Stimulated activated CD4-positive, alpha-beta T cell treated with anti-CD3 and anti-CD28 coated beads, Interleukin-15, amount 100 ng/mL, for 24 hours (primary cell): ENCODE measurements around the gene CD9.
A peak's percentile ranks its signal among the peaks of the same experiment; 100 is the strongest.
"Not testable (repeated sequence)": the region's sequence is repeated elsewhere in the genome, so short reads cannot be mapped to it uniquely, and the experiment has no call there.

Source experiments
- DNase-seq: peaks from one replicate; pipeline ENCODE4 v3.0.0-alpha.2; 2020

Gene CD9

GRCh38 chr12:6199531-6200255 is 507 bp upstream of the CD9 start:
- DNase-seq, result no peak

- DNase-seq, result no peak
These were observed 1.0 kb downstream of the CD9 start for GRCh38 chr12:6201213-6201608.

- no peak for DNase-seq
These were observed 1.6 kb downstream of the CD9 start for GRCh38 chr12:6201826-6202225.

GRCh38 chr12:6202304-6202703 is 2.1 kb downstream of the CD9 start:
- DNase-seq, result no peak

- no peak for DNase-seq
These were observed 2.6 kb downstream of the CD9 start for GRCh38 chr12:6202846-6203245.

GRCh38 chr12:6203601-6204000 is 3.4 kb downstream of the CD9 start:
- DNase-seq, result no peak

GRCh38 chr12:6204533-6205143 is 4.4 kb downstream of the CD9 start:
- DNase-seq, result no peak

- DNase-seq, result no peak
These were observed 4.9 kb downstream of the CD9 start for GRCh38 chr12:6205144-6205539.

- DNase-seq, result no peak
These were observed 5.6 kb downstream of the CD9 start for GRCh38 chr12:6205761-6206160.

- no peak for DNase-seq
These were observed 6.1 kb downstream of the CD9 start for GRCh38 chr12:6206327-6206726.

GRCh38 chr12:6207259-6207925 is 7.2 kb downstream of the CD9 start:
- no peak for DNase-seq

GRCh38 chr12:6208130-6208529 is 7.9 kb downstream of the CD9 start:
- no peak for DNase-seq

GRCh38 chr12:6209428-6209827 is 9.2 kb downstream of the CD9 start:
- not testable (repeated sequence) for DNase-seq

- DNase-seq, result no peak
These were observed 11.2 kb downstream of the CD9 start for GRCh38 chr12:6211421-6211869.

GRCh38 chr12:6212086-6212485 is 11.9 kb downstream of the CD9 start:
- no peak for DNase-seq

GRCh38 chr12:6213969-6214368 is 13.8 kb downstream of the CD9 start:
- DNase-seq, result no peak

- DNase-seq, result no peak
These were observed 14.4 kb downstream of the CD9 start for GRCh38 chr12:6214633-6215032.

GRCh38 chr12:6215120-6215807 is 15.1 kb downstream of the CD9 start:
- DNase-seq, result no peak

- no peak for DNase-seq
These were observed 15.8 kb downstream of the CD9 start for GRCh38 chr12:6215932-6216494.

GRCh38 chr12:6216581-6216980 is 16.4 kb downstream of the CD9 start:
- no peak for DNase-seq

- peak; percentile 14 for DNase-seq
These were observed 18.2 kb downstream of the CD9 start for GRCh38 chr12:6218347-6218925.

GRCh38 chr12:6219980-6220379 is 19.8 kb downstream of the CD9 start:
- DNase-seq, result no peak

GRCh38 chr12:6221146-6221545 is 20.9 kb downstream of the CD9 start:
- no peak for DNase-seq
